ENCODE results near the gene WDR12.

- TF ChIP-seq CTCF (IDR thresholded peaks at IDR 0.05) (no peak), POLR2A (IDR thresholded peaks at IDR 0.05) (no peak), EP300 (IDR thresholded peaks at IDR 0.05) (no peak), POLR2AphosphoS5 (IDR thresholded peaks at IDR 0.05) (no peak)
These were observed 29.9 kb downstream of the WDR12 start for GRCh38 chr2:202881570-202881969.
